ENCODE results near the gene CADPS.

CADPS gene

GRCh38 chr3:62771331-62772072 lies 103.7 kb downstream of the CADPS start:
- TF ChIP-seq CSDC2 (CRISPR knock-in tag; IDR thresholded peaks at IDR 0.05), result no peak
- no peak for TF ChIP-seq CSRNP3 (CRISPR knock-in tag; IDR thresholded peaks at IDR 0.05)
- TF ChIP-seq SNAI2 (CRISPR knock-in tag; IDR thresholded peaks at IDR 0.05), result no peak
- no peak for TF ChIP-seq TCF4 (CRISPR knock-in tag; IDR thresholded peaks at IDR 0.05; ENCODE audit: borderline replicate concordance)
- no peak for TF ChIP-seq POU6F1 (CRISPR knock-in tag; IDR thresholded peaks at IDR 0.05; ENCODE audit: borderline replicate concordance, low read depth)
- TF ChIP-seq ZC3H10 (CRISPR knock-in tag; IDR thresholded peaks at IDR 0.05), result no peak
- no peak for TF ChIP-seq ESRRG (CRISPR knock-in tag; IDR thresholded peaks at IDR 0.05)
- TF ChIP-seq ZNF565 (CRISPR knock-in tag; conservative IDR thresholded peaks at IDR 0.05; ENCODE audit: low read depth), result no peak
- TF ChIP-seq TOX (CRISPR knock-in tag; IDR thresholded peaks at IDR 0.05; ENCODE audit: borderline replicate concordance), result no peak
- no peak for TF ChIP-seq OSR1 (CRISPR knock-in tag; IDR thresholded peaks at IDR 0.05)
- TF ChIP-seq GLIS3 (CRISPR knock-in tag; IDR thresholded peaks at IDR 0.05), result no peak
- no peak for TF ChIP-seq RARB (CRISPR knock-in tag; IDR thresholded peaks at IDR 0.05)
- no peak for ATAC-seq

GRCh38 chr3:62768896-62769295 lies 106.3 kb downstream of the CADPS start:
- no peak for TF ChIP-seq TSHZ2 (CRISPR knock-in tag; IDR thresholded peaks at IDR 0.05)
- TF ChIP-seq ZNF565 (CRISPR knock-in tag; conservative IDR thresholded peaks at IDR 0.05; ENCODE audit: low read depth), result no peak
- no peak for TF ChIP-seq RARB (CRISPR knock-in tag; IDR thresholded peaks at IDR 0.05)
- TF ChIP-seq CSDC2 (CRISPR knock-in tag; IDR thresholded peaks at IDR 0.05), result no peak
- no peak for TF ChIP-seq ARNTL (CRISPR knock-in tag; IDR thresholded peaks at IDR 0.05; ENCODE audit: borderline replicate concordance, low read depth)
- TF ChIP-seq OSR1 (CRISPR knock-in tag; IDR thresholded peaks at IDR 0.05), result no peak
- no peak for TF ChIP-seq TOX (CRISPR knock-in tag; IDR thresholded peaks at IDR 0.05; ENCODE audit: borderline replicate concordance)
- ATAC-seq, result no peak

- no peak for TF ChIP-seq SNAI2 (CRISPR knock-in tag; IDR thresholded peaks at IDR 0.05)
- no peak for ATAC-seq
Measured at GRCh38 chr3:62761711-62762110, 113.5 kb downstream of the CADPS start.

- no peak for ATAC-seq
- TF ChIP-seq POU6F1 (CRISPR knock-in tag; IDR thresholded peaks at IDR 0.05; ENCODE audit: borderline replicate concordance, low read depth) (no peak), ZFP30 (CRISPR knock-in tag; IDR thresholded peaks at IDR 0.05) (no peak), ZFP3 (CRISPR knock-in tag; IDR thresholded peaks at IDR 0.05) (no peak), SNAI2 (CRISPR knock-in tag; IDR thresholded peaks at IDR 0.05) (no peak), ZNF8 (CRISPR knock-in tag; IDR thresholded peaks at IDR 0.05) (no peak), TCF4 (CRISPR knock-in tag; IDR thresholded peaks at IDR 0.05; ENCODE audit: borderline replicate concordance) (no peak), ZNF565 (CRISPR knock-in tag; conservative IDR thresholded peaks at IDR 0.05; ENCODE audit: low read depth) (no peak), GLIS3 (CRISPR knock-in tag; IDR thresholded peaks at IDR 0.05) (no peak), PATZ1 (CRISPR knock-in tag; IDR thresholded peaks at IDR 0.05; ENCODE audit: borderline replicate concordance) (no peak), TSHZ2 (CRISPR knock-in tag; IDR thresholded peaks at IDR 0.05) (no peak), BACH2 (CRISPR knock-in tag; IDR thresholded peaks at IDR 0.05; ENCODE audit: borderline replicate concordance) (no peak), CSRNP3 (CRISPR knock-in tag; IDR thresholded peaks at IDR 0.05) (no peak), ZNF70 (CRISPR knock-in tag; IDR thresholded peaks at IDR 0.05) (no peak), RARB (CRISPR knock-in tag; IDR thresholded peaks at IDR 0.05) (no peak)
Measured at GRCh38 chr3:62761311-62761710, 113.9 kb downstream of the CADPS start.
